ENCODE data around the gene ENTPD3. TPM values are rescaled to one million over a fixed set of nuclear protein-coding genes. Genes with fewer than 3 reads are reported as not detected.

Gene ENTPD3
- total and polyA plus RNA-seq, 2 of the 8 experiments (the other 6 are each of a cell fraction or from before 2014, with no cell fraction given) = 0.60 to 1.0 TPM

DNA sequence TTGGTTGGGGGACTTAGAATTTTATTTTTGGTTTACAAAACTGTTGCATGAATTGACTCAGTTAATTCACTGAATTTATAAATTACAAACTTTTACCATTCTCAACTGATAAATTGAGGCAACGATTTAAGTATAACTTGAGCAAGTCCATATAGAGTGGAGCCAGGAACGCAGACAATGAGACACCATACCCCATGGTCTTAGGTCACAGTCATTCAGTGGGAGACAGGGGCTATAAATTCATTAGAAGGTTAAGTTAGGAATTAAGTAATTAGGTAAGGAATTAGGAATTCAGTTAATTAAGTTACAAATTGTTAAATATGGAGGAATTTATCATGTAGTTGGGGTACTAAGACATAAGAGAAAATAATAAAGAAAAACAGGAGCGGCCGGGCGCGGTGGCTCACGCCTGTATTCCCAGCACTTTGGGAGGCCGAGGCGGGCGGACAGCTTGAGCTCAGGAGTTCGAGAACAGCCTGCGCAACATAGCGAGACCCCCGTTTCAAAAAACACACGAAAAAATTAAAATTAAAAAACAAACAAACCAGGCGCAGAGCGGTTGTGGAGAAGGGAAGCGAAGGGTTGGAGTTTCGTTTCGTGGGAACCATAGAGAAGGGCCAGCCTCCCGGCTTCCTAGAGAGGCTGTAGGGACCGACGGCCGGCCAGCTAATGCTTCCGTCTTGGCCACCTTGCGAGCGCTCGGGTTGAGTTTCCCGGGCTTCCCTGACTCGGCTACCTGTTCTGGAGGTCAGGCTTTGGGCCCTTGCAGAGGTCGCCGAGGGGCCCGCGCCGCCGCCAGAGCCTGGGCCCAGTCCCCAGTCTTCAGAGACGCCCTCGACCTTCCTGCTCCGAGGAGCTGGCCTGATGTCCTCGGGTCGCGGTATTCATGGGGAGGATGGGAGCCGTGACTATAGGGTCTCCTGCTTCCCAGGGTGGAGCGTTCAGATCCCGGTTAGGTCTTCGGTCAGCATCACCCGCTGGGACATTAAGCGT is 89.8 kb downstream of the ENTPD3 start, which contains the start of gene ZNF619:
Gene ZNF619 (plus strand): TSS at position 645 of the 993 bp plus-strand sequence. CDS start 858 bp downstream, outside the sequence.
- H3K23ac ChIP-seq (ENCODE audit: insufficient read length) = no peak within 1 kb of the TSS
- 58% methylated on average over 47 of the region's 48 CpGs; no CpG with 5 or more reads in 1 of the 2 experiments for WGBS, 2 experiments (ENCODE audit: extremely low coverage in 1 of 2, insufficient coverage in 1 of 2, insufficient read length in 1 of 2, insufficient replicate concordance in 2 of 2, low coverage in 1 of 2, low lambda C conversion rate in 2 of 2, missing lambda C conversion rate in 1 of 2)
- peak within 1 kb of the TSS; percentile 36 to 88 (median 64) for H3K4me3 ChIP-seq (ENCODE audit: extremely low read depth in 1 of 4, insufficient read depth in 2 of 4, low read depth in 3 of 4, low read length in 4 of 4)
- no peaks in the 10 kb centered on the region for H3K79me1 ChIP-seq (ENCODE audit: low read depth, low read length)
- no peak within 1 kb of the TSS for H2BK20ac ChIP-seq (ENCODE audit: low read length)
- H2AK5ac ChIP-seq (ENCODE audit: low read depth, low read length) = no peak within 1 kb of the TSS
- H3K9ac ChIP-seq (replicated peaks in 1 of 4; ENCODE audit: extremely low read depth in 1 of 4, low read depth in 3 of 4, low read length in 3 of 4) = peak within 1 kb of the TSS in 3 of 4 experiments; percentile 58 to 77 (median 67); a peak in 4 of 7 replicates
- no peak within 1 kb of the TSS for H3K4ac ChIP-seq (replicated peaks; ENCODE audit: insufficient read length, low read depth, low read length)
- peaks cover 0 to 4% (median 0%) of the 10 kb centered on the region in 4 experiments; a peak in 1 of 8 replicates for H3K36me3 ChIP-seq (ENCODE audit: control insufficient read depth in 2 of 4, insufficient read depth in 4 of 4, low read length in 3 of 4)
- no peak within 1 kb of the TSS for H2BK120ac ChIP-seq (replicated peaks; ENCODE audit: low read depth, low read length)
- peak in 1 of 2 experiments; percentile 80 for DNase-seq (ENCODE audit: low read depth in 1 of 2, low spot score in 2 of 2)
- peaks cover 0 to 8% (median 3%) of the 10 kb centered on the region in 4 experiments; a peak in 2 of 7 replicates for H3K4me1 ChIP-seq (replicated peaks in 1 of 4; ENCODE audit: control insufficient read depth in 3 of 4, insufficient read depth in 4 of 4, low read length in 3 of 4)
- H3K27ac ChIP-seq (ENCODE audit: low read depth, low read length) = peak within 1 kb of the TSS; percentile 67; the same call in 1 of the 2 replicates
- H3K14ac ChIP-seq (ENCODE audit: insufficient read length) = no peak within 1 kb of the TSS
- H3K56ac ChIP-seq (replicated peaks; ENCODE audit: insufficient read length, low read depth, low read length) = no peak within 1 kb of the TSS
- H3K4me2 ChIP-seq (ENCODE audit: insufficient read depth in 1 of 2, low read depth in 2 of 2, low read length in 2 of 2) = peak within 1 kb of the TSS; percentile 63 to 82
- H2AFZ ChIP-seq (ENCODE audit: low read length) = peak within 1 kb of the TSS; percentile 81
- H4K5ac ChIP-seq (ENCODE audit: insufficient read length, low read depth, low read length) = peak within 1 kb of the TSS; percentile 62
- no peak within 1 kb of the TSS for H2BK15ac ChIP-seq (ENCODE audit: low read length)
- H3K23me2 ChIP-seq (ENCODE audit: low read depth, low read length) = no peaks in the 10 kb centered on the region
- no peak for FAIRE-seq
- H3K27me3 ChIP-seq (replicated peaks in 1 of 4; ENCODE audit: control insufficient read depth in 3 of 4, extremely low read depth in 1 of 4, insufficient read depth in 3 of 4, low read length in 3 of 4) = no peaks in the 10 kb centered on the region
- TF ChIP-seq POLR2A (IDR thresholded peaks at IDR 0.05; ENCODE audit: control extremely low read depth in 1 of 2, low read depth in 2 of 2, low read length in 2 of 2) = peak in 1 of 2 experiments; percentile 60; a peak in 2 of 3 replicates
- peak; percentile 60 to 63; a peak in 1 of 4 replicates for TF ChIP-seq SIN3A (conservative IDR thresholded peaks at IDR 0.05 in 1 of 2, IDR thresholded peaks at IDR 0.05 in 1 of 2; ENCODE audit: low read depth in 1 of 2, low read length in 2 of 2)
- TF ChIP-seq PHF8 (conservative IDR thresholded peaks at IDR 0.05; ENCODE audit: low read depth, low read length) = peak; percentile 58; the same call in 1 of the 2 replicates
- peak; percentile 79 for TF ChIP-seq TAF1 (IDR thresholded peaks at IDR 0.05; ENCODE audit: low read depth, low read length)
- no peak for TF ChIP-seq BRCA1 (IDR thresholded peaks at IDR 0.05; ENCODE audit: low read depth, low read length)
- peak; percentile 45 for TF ChIP-seq TAF7 (optimal IDR thresholded peaks at IDR 0.05; ENCODE audit: borderline replicate concordance, low read depth, low read length)
- peak; percentile 78 for TF ChIP-seq SP2 (IDR thresholded peaks at IDR 0.05; ENCODE audit: low read length)
- TF ChIP-seq TBP (IDR thresholded peaks at IDR 0.05; ENCODE audit: low read depth, low read length) = peak; percentile 72
- TF ChIP-seq CTBP2 (IDR thresholded peaks at IDR 0.05; ENCODE audit: borderline replicate concordance, insufficient read depth, insufficient read length, low read length) = no peak
- no peaks in the 10 kb centered on the region for H4K20me1 ChIP-seq (replicated peaks in 1 of 2; ENCODE audit: control insufficient read depth in 1 of 2, insufficient read depth in 2 of 2, low read length in 2 of 2)
- H3K79me2 ChIP-seq (ENCODE audit: control insufficient read depth in 1 of 2, insufficient read depth in 2 of 2, low read length in 2 of 2) = no peaks in the 10 kb centered on the region
- H3K18ac ChIP-seq (ENCODE audit: extremely low read depth, low read length) = peak within 1 kb of the TSS; percentile 36
- ChIA-PET CTCF (ENCODE audit: partially characterized antibody) (interaction anchor here (1.5 kb wide), 1 partner anchor 150 kb away, joined by 5 read pairs; no protein-coding TSS in a partner anchor), POLR2A (ENCODE audit: partially characterized antibody) (interaction anchor here (1.0 to 4.2 kb wide), 10 partner anchors 10 to 48 kb away, joined by 3 to 42 read pairs (median 7); partner anchors contain the start of genes RPL14, ZNF620 and ZNF621)
- no peaks in the 10 kb centered on the region for H3K9me3 ChIP-seq (ENCODE audit: insufficient read depth in 2 of 2, low read depth in 1 of 2, low read length in 1 of 2)
- H2BK5ac ChIP-seq (ENCODE audit: low read depth, low read length) = no peak within 1 kb of the TSS
- H4K91ac ChIP-seq (replicated peaks; ENCODE audit: insufficient read length, low read length) = peak within 1 kb of the TSS; percentile 12
- H4K8ac ChIP-seq (ENCODE audit: extremely low read depth, insufficient read depth, low read length) = peak within 1 kb of the TSS; percentile 85; the same call in 1 of the 2 replicates
- no peak within 1 kb of the TSS for H2BK12ac ChIP-seq (ENCODE audit: low read depth, low read length)
